Retinal pigment epithelial cell (primary cell): Measurements from ENCODE around the gene ASAP3.
A peak's percentile ranks its signal among the peaks of the same experiment; 100 is the strongest.

Source experiments
- DNase-seq: peaks from one replicate; pipeline ENCODE4 v3.0.0-alpha.2; 2010; ENCODE audit warnings: low read depth
- H3K4me3 ChIP-seq: 2 replicates; pipeline ENCODE4 v1.5.1; 2011; ENCODE audit warnings: mild to moderate bottlenecking, low read length, control low read depth, moderate library complexity
- TF ChIP-seq, protein P1 (sequence below): conservative IDR thresholded peaks from 2 replicates; pipeline ENCODE4 v1.5.1; 2011; ENCODE audit warnings: low read depth, low read length, control low read depth, inconsistent platforms

The ASAP3 gene

DNA sequence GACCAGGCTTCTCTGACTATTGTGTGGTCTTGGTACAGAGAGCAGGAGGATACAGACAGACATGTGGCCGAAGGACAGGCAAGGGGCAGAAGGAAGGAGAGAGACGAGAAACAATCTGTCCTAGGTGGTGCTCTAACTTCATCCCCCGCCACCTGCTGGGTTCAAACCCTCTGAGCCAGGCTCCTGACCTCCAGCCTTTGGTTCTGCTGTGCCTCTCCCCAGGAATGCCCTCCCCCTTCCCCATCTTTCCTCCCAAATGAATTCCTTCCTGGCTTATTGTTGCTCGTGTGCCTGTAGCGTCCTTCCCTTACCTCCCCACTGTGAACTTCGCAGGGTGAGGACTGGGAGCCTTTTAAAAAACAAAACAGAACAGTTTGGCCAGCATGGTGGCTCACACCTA, 64.8 kb downstream of the ASAP3 start:
- no peak overlapping the region for H3K4me3 ChIP-seq
- TF ChIP-seq, protein P1, sequence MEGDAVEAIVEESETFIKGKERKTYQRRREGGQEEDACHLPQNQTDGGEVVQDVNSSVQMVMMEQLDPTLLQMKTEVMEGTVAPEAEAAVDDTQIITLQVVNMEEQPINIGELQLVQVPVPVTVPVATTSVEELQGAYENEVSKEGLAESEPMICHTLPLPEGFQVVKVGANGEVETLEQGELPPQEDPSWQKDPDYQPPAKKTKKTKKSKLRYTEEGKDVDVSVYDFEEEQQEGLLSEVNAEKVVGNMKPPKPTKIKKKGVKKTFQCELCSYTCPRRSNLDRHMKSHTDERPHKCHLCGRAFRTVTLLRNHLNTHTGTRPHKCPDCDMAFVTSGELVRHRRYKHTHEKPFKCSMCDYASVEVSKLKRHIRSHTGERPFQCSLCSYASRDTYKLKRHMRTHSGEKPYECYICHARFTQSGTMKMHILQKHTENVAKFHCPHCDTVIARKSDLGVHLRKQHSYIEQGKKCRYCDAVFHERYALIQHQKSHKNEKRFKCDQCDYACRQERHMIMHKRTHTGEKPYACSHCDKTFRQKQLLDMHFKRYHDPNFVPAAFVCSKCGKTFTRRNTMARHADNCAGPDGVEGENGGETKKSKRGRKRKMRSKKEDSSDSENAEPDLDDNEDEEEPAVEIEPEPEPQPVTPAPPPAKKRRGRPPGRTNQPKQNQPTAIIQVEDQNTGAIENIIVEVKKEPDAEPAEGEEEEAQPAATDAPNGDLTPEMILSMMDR: no peak

DNA sequence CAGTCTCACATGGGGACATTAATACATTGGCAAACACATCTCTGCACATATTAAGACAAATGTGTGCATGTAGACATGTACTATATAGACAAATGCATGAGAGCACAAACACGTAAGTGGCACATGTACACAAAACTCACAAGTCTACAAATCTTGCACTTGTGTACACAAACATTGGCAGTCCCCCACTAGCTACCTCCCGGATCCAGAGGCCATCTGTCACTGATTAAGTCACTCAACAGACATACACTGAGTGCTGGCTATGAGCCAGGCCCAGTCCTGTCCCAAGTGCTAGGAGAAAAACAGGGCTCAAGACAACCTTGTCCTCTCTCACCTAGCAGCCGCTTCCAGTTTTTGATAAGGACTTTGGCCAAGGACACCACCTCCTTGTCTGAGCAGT, 66.4 kb downstream of the ASAP3 start:
- TF ChIP-seq, protein P1: no peak
- DNase-seq: no peak
- H3K4me3 ChIP-seq: no peak overlapping the region

More for the DNA sequence above, 64.8 kb downstream of the ASAP3 start:
- DNase-seq: no peak

DNA sequence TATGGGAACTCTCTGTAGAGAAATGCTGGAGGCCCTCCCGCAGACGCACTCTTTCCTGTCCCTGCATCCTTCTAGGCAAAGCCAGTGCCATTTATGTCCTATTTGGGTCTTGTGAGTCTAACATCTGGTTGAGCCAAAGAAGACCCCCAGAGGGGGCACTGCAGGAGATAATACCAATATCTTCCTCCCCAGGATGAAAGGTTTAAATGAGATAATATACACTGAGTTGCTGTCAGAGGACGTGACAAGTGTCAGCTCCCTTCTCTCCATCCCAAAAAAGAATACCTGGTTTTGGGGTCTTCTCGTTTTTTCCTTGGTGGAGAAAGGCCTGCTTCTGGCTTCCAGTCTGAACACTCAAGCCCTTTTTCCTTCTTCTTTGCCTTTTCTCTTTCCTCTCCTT, 67.0 kb downstream of the ASAP3 start:
- H3K4me3 ChIP-seq: no peak overlapping the region
- TF ChIP-seq, protein P1: no peak
- DNase-seq: no peak

DNA sequence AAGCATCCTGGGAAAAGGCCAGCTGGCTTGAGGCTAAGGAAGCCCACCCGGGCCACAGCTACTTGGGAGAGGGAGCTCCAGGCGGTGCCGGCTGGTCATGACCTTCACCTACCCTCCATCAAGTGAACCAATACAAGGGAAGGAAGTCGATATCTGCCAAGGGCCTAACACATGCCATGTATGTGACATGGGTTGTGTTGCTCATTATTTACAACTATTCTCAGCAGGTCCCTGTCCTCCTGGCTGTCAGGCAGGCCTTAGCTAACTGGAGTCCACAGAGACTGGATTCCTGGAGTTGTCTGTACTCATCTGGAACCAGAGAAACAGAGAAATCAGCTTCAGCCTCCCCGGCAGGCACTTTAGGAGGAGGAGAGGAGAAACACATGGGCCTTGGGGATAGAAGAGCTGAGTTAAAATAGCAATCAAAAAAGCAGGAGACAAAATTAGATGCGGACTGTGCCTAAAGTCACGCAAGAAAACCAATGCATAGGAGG, 75.1 kb downstream of the ASAP3 start:
- TF ChIP-seq, protein P1: no peak
- H3K4me3 ChIP-seq: no peak overlapping the region
- no peak for DNase-seq

DNA sequence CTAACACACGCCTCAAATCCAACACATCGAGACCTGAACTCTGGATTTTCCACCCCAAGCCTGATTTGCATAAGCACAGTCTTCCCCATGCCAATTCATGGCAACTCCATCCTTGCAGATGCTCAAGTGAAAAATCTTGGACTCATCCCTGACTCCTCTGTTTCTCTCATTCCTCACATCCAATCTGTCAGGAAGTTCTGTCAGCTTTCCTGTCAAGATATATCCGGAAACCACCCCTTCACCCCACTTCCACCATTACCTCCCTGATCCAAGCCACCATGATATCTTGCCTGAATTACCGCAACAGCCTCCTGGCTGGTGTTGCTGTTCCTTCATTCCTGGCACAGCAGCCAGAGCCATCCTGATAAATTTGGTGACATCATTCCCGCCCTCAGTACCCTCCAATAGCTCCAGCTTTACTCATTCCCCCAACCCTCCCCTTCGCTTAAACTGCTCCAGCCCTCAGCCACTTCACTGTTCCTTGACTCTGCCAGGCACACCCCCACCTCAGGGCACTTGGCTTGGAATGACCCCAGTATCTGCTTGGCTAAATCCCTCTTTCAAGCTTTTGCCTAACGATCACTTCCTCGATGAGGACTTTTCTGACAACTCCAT, 76.9 kb downstream of the ASAP3 start:
- DNase-seq: no peak
- TF ChIP-seq, protein P1: no peak
- no peak overlapping the region for H3K4me3 ChIP-seq

DNA sequence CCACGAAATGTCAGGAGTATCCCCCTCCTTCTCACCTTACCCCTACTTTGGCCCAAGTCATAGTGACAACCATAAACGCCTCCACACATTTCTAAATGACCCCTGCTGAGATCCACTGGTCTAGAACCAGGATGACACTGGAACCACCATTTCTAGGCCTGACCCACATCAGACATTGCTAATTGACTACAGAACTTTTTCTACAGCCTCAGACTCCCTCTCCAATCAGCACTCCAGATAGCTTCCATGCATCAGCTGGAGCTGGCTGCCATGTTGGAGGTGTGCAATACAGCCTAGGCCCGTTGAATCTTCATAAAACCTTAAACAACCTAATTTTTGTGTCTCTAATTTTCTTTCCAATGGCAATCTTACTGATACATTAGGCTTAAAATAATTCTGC, 78.0 kb downstream of the ASAP3 start:
- H3K4me3 ChIP-seq: no peak overlapping the region
- TF ChIP-seq, protein P1: no peak
- no peak for DNase-seq

DNA sequence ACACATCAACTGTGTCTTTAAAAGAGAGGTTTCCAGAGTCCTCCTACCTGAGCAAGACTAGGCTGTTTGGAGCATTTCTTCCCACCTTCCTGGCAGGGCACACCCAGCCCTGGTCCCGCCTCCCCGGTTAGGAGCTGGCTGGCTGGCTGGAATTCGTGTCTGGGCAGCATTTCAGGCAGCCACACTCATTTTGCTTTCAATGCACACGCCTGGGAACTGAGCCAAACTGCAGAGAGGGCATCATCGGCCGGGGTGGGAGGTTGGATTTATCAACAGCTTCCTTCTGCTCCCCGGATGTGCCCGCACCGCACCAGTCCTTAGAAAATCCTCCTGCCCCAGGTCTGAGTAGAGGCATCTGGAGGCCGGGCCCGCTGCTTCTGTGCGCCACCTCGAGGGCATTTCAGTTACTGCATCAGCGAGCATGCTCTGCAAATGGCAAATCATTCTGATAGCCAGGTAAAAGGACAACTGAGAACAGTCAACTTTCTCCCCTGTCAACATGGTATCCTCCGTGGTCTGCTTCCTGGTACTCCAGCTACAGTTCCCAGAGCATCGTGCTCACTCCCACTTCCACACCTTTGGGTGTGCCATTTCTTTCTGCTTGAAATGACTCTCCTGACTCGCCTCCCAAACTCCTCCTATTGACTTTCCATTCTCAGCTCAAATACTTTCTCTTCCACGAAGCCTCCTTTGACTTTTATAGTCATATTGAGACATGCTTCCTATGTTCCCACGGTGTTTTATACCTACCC, 80.1 kb downstream of the ASAP3 start:
- peak; percentile 95 for DNase-seq
- TF ChIP-seq, protein P1: peak; percentile 94
- no peak overlapping the region for H3K4me3 ChIP-seq
